Fibroblast of pulmonary artery (primary cell): ENCODE results near the gene RASAL1.
A peak's percentile ranks its signal among the peaks of the same experiment; 100 is the strongest.

ENCODE experiments used
- DNase-seq: peaks from one replicate; pipeline ENCODE4 v3.0.0-alpha.2; 2010; ENCODE audit warnings: low read depth
- H3K4me3 ChIP-seq: replicated peaks from 2 replicates; pipeline ENCODE4 v1.5.1; 2011; ENCODE audit warnings: low read depth, mild to moderate bottlenecking, control low read depth, low read length, moderate library complexity
- CTCF ChIP-seq: IDR thresholded peaks from 2 replicates; pipeline ENCODE4 v1.5.1; 2011; ENCODE audit warnings: mild to moderate bottlenecking, control low read depth, low read length, inconsistent platforms; ENCODE audit errors: missing control alignments

The RASAL1 gene

DNA sequence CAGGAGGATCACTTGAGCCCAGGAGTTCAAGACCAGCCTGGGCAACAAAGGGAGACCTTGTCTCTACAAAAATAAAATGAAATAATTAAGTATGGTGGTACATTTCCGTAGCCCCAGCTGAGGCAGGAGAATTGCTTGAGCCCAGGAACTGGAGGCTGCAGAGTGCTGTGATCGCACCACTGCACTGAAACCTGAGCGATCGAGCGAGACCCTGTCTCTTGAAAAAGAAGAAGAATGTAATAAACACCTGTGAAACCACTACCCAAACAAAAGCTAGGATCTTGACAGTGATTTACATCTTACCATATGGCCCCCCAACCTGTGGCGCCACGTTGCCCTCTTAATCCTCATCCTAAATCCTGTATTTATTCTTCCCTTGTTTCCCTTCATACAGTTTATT is 84.8 kb downstream of the RASAL1 start:
- H3K4me3 ChIP-seq, result no peak overlapping the region
- TF ChIP-seq CTCF, result no peak
- no peak for DNase-seq

- TF ChIP-seq CTCF, result peak; percentile 34
- H3K4me3 ChIP-seq, result no peak overlapping the region
- DNase-seq, result peak; percentile 23
These were observed 85.4 kb downstream of the RASAL1 start for GRCh38 chr12:113049976-113050742.
